SH-SY5Y (cell line): ENCODE measurements around the gene INSC.

Source experiments
- GATA2 ChIP-seq: IDR thresholded peaks from 2 replicates; pipeline ENCODE4 v1.6.1; 2011; ENCODE audit warnings: mild to moderate bottlenecking, low read depth, low read length
- GATA3 ChIP-seq: IDR thresholded peaks from 2 replicates; pipeline ENCODE4 v1.6.1; 2011; ENCODE audit warnings: low read depth, mild to moderate bottlenecking, low read length, moderate library complexity

DNA sequence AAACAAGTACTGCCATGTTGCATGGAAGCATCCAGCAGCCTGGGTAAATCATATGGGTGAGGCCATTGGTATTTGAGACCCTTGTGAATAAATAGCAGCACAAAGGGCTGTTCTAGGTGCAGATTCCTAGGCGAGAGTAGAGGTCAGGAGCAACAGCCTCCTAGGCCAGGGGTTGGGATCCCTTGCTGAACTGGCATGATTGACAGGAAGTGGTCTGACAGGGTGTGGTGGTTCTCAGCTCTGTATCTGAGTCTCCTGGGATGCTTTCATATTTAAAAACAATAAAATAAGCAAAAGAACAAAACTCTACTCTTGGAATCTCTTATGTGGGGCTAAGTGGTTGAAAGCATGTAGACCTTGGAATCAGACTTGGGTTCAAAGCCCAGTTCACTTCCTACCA lies 35.8 kb downstream of the INSC start:
- TF ChIP-seq GATA3, result no peak
- TF ChIP-seq GATA2, result no peak
